Measurements from ENCODE around the gene CCDC89. TPM values are rescaled to one million over a fixed set of nuclear protein-coding genes. Genes with fewer than 3 reads are reported as not detected.
"Not testable (repeated sequence)": the region's sequence is repeated elsewhere in the genome, so short reads cannot be mapped to it uniquely, and the experiment has no call there.

CCDC89 gene
- total and polyA plus RNA-seq, 12 donors, result 0.22 to 0.83 (median 0.52) TPM

DNA sequence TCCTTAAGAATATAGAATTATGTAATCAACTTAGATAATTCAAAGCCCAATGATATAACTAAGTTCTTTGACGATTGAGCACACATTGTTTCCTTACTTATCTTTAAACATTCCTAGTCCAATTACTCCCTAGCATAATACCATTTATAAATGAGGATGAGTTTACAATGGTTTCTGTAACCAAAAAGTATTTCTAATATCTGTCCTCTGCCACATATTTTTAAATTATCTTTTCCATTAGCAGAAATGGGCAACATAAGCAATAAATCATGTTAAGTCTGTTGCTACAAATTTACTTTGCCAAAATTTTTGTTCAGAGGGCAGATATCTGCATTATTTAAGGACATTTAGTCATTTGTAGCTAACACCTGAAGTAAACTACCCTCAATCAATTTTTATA is 27.8 kb downstream of the CCDC89 start:
- peaks cover 0 to 100% (median 29%) of the 10 kb centered on the region in 9 donors for H3K36me3 ChIP-seq
- 11 to 18% methylated on average over 1 of the region's 1 CpG for WGBS, 2 donors
- peaks cover 4 to 62% (median 56%) of the 10 kb centered on the region in 9 donors for H3K4me1 ChIP-seq

DNA sequence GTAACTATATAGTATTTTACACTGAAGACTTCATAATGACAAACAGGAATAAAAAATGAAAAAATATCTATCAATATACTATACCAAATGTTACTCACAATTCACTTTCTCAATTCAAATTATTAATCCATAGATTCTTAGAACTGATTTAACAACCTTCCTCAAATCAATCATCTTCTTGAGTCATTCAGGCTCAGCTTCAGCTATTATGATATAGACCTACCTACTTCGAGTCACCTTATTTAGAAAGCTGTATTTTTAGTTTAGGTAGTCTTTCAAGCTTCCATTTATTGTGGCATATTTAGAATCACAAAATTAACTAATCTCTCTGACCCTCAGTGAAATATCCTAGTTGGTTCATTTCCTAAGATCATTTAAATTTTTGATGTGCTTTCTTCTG is 29.2 kb downstream of the CCDC89 start:
- DNase-seq (no peak), ATAC-seq (no peak)
- no peak overlapping the region for H3K27ac ChIP-seq
- peaks cover 0 to 54% (median 44%) of the 10 kb centered on the region in 9 donors for H3K4me1 ChIP-seq
- no peaks in the 10 kb centered on the region for H3K27me3 ChIP-seq
- no peaks in the 10 kb centered on the region for H3K9me3 ChIP-seq
- H3K4me3 ChIP-seq, result no peak overlapping the region
- intact Hi-C loops (cut with DNase I), result no loop called here
- peaks cover 0 to 100% (median 29%) of the 10 kb centered on the region in 9 donors for H3K36me3 ChIP-seq
- WGBS, 2 donors, result 90% methylated on average over 1 of the region's 1 CpG
- TF ChIP-seq, protein P1, sequence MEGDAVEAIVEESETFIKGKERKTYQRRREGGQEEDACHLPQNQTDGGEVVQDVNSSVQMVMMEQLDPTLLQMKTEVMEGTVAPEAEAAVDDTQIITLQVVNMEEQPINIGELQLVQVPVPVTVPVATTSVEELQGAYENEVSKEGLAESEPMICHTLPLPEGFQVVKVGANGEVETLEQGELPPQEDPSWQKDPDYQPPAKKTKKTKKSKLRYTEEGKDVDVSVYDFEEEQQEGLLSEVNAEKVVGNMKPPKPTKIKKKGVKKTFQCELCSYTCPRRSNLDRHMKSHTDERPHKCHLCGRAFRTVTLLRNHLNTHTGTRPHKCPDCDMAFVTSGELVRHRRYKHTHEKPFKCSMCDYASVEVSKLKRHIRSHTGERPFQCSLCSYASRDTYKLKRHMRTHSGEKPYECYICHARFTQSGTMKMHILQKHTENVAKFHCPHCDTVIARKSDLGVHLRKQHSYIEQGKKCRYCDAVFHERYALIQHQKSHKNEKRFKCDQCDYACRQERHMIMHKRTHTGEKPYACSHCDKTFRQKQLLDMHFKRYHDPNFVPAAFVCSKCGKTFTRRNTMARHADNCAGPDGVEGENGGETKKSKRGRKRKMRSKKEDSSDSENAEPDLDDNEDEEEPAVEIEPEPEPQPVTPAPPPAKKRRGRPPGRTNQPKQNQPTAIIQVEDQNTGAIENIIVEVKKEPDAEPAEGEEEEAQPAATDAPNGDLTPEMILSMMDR (IDR thresholded peaks at IDR 0.05), result no peak

More for the DNA sequence above, 27.8 kb downstream of the CCDC89 start:
- ATAC-seq (no peak), DNase-seq (no peak)
- Histone ChIP-seq H3K4me3 (no peak overlapping the region), H3K9me3 (no peaks in the 10 kb centered on the region), H3K27me3 (no peaks in the 10 kb centered on the region), H3K27ac (no peak overlapping the region)
- intact Hi-C loops (cut with DNase I), result no loop called here
- TF ChIP-seq, protein P1 (IDR thresholded peaks at IDR 0.05), result no peak

DNA sequence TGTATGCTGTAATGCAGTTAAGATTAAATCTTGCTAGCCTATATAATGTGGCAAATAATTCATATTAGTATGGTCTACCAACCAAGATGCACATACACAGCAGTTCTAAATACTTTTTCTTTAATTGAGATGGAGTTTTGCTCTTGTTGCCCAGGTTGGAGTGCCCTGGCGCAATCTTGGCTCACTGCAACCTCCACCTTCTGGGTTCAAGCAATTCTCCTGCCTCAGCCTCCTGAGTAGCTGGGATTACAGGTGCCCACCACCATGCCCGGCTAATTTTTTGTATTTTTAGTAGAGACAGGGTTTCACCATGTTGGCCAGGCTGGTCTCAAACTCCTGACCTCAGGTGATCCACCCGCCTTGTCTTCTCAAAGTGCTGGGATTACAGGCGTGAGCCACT is 31.7 kb downstream of the CCDC89 start:
- DNase-seq, ATAC-seq, H3K27me3 ChIP-seq, H3K4me3 ChIP-seq, H3K27ac ChIP-seq, H3K9me3 ChIP-seq: not testable (repeated sequence)
- Histone ChIP-seq H3K4me1 (peaks cover 0 to 34% (median 22%) of the 10 kb centered on the region in 9 donors), H3K36me3 (peaks cover 0 to 91% (median 20%) of the 10 kb centered on the region in 9 donors)
- WGBS, 2 donors, result 95 to 100% methylated on average over 3 to 4 of the region's 4 CpGs
- intact Hi-C loops (cut with DNase I), result loop anchor here in 1 of 10 donors (5.0 kb wide), 1 partner anchor 1568 kb away; no protein-coding TSS in a partner anchor

DNA sequence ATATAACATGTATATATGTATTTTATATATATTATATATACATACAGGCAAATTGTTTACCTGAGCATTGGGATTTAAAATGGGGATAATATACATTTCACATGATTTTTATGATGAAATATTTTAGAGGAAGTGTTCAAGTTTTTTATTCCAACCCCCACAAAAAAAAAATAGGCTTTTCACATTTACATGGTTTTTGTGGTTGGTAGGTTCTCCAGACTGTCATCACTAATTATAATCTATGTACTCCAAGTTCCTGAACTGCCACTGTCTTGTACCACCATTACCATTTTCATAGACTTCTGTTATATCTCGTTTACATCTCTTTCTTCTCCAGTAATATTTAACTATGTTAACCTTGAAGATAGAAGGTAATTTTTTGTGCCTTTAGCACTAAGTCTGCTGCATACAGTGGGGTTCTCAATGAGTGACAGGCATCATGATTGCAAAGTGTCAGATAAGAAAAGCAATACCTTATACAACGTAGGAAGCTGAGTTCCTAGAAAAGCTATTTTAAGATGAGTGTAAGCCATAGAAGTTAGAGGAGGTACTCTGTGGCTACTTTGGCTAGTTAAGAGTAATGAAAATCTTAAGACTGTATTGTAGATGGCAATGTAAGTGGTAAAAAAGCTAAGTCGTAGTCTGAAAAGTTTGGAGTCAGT is 33.1 kb downstream of the CCDC89 start:
- Histone ChIP-seq H3K27me3 (no peaks in the 10 kb centered on the region), H3K27ac (no peak overlapping the region), H3K9me3 (no peaks in the 10 kb centered on the region), H3K4me1 (peaks cover 0 to 32% (median 21%) of the 10 kb centered on the region in 9 donors), H3K4me3 (no peak overlapping the region), H3K36me3 (peaks cover 0 to 77% (median 15%) of the 10 kb centered on the region in 9 donors)
- no peak for DNase-seq
- 56 to 59% methylated on average over 3 of the region's 3 CpGs for WGBS, 2 donors
- TF ChIP-seq, protein P1 (IDR thresholded peaks at IDR 0.05), result no peak
- ATAC-seq, result no peak
- intact Hi-C loops (cut with DNase I), result loop anchor here in 1 of 10 donors (5.0 kb wide), 1 partner anchor 1569 kb away; no protein-coding TSS in a partner anchor

DNA sequence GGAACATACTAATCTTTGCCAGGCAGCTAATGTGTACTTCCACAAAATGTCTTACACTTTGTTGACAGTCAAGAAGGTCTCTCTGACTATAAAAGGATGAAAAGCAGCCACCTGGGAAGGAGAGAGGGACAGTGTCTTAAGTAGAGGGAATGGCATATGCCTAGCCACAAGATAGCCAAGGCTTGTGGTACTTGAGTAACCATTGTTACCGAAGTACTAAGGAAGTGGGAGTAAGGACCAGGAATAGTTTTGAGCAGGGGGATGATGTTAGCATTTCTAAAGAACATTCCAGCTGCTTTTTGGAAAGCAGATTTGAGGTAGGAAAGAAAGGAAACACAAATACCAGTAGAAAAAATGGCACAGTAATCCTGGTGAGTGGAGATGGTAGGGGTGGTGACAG is 34.9 kb downstream of the CCDC89 start:
- H3K9me3 ChIP-seq, result no peaks in the 10 kb centered on the region
- no peak for ATAC-seq
- H3K4me3 ChIP-seq, result no peak overlapping the region
- no peak overlapping the region for H3K27ac ChIP-seq
- intact Hi-C loops (cut with DNase I), result loop anchor here in 1 of 10 donors (5.0 kb wide), 1 partner anchor 1571 kb away; no protein-coding TSS in a partner anchor
- H3K36me3 ChIP-seq, result peaks cover 0 to 59% (median 3%) of the 10 kb centered on the region in 9 donors
- WGBS, 2 donors, result 66 to 73% methylated on average over 1 of the region's 1 CpG
- no peaks in the 10 kb centered on the region for H3K27me3 ChIP-seq
- no peak for DNase-seq
- TF ChIP-seq, protein P1 (IDR thresholded peaks at IDR 0.05), result no peak
- peaks cover 0 to 33% (median 23%) of the 10 kb centered on the region in 9 donors for H3K4me1 ChIP-seq
